Measurements from ENCODE around the gene METTL8.

DNA sequence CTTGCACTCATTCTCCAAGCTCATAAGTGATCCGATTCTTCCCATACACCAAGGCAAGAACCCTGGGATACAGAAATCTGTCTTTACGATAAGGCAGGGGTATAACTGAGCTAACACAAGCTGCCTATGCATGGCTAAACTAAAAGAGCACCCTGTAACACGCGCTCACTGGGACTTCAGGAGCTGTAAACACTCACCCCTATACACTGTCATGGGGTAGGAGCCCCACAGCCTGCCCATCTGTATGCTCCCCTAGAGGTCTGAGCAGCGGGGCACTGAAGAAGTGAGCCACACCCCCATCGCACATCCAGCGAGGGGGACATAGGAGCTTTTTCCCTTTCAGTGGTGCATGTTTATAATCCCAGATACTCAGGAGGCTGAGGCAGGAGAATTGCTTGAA, 46.7 kb downstream of the METTL8 start:
- no peak for TF ChIP-seq POLR2A (IDR thresholded peaks at IDR 0.05; ENCODE audit: low read depth, low read length)
- no peak for TF ChIP-seq TAF1 (IDR thresholded peaks at IDR 0.05; ENCODE audit: low read depth, low read length)

All from GM12891 (cell line).